Stimulated activated CD4-positive, alpha-beta T cell treated with anti-CD3 and anti-CD28 coated beads, Interleukin-15, amount 100 ng/mL, for 48 hours (primary cell): ENCODE measurements around the gene MCMBP.

Experiments used
- DNase-seq, 2 donors: peaks; one replicate each; pipeline ENCODE4 v3.0.0-alpha.2; 2020; ENCODE audit warnings: low read depth in 2 of 2

The MCMBP gene

GRCh38 chr10:119782981-119783664, 89.5 kb downstream of the MCMBP start:
- DNase-seq, result no peak

- DNase-seq, result no peak
Observed at GRCh38 chr10:119781498-119781897, 91.1 kb downstream of the MCMBP start.

- DNase-seq, result no peak
Observed at GRCh38 chr10:119780879-119781480, 91.7 kb downstream of the MCMBP start.
